H1 (cell line): ENCODE results near the gene DLL3. TPM values are rescaled to one million over a fixed set of nuclear protein-coding genes. Genes with fewer than 3 reads are reported as not detected.

ENCODE experiments used
- CHD2 ChIP-seq: IDR thresholded peaks from 2 replicates; pipeline ENCODE4 v1.6.1; 2012; ENCODE audit warnings: low read length, improper control_type of control experiment
- EP300 ChIP-seq, 2 experiments: IDR thresholded peaks; 1 replicate in 1 of 2; 2 replicates in 1 of 2; pipeline ENCODE4 v1.6.1; 2011 to 2012; ENCODE audit warnings: low read depth in 2 of 2, low read length in 2 of 2, mild to moderate bottlenecking in 2 of 2, borderline replicate concordance in 1 of 2, inconsistent platforms in 1 of 2, moderate library complexity in 1 of 2
- SIRT6 ChIP-seq: IDR thresholded peaks from one replicate; pipeline ENCODE4 v1.7.1; 2012; ENCODE audit warnings: low read length, inconsistent platforms
- polyA plus RNA-seq, 7 experiments: library from polyadenylated mRNA; depleted of rRNA in 3 of 7; stranded (reverse) in 5 of 7; unstranded in 2 of 7; fragments of >200 nt in 5 of 7; fragments of 200-250 nt in 2 of 7; gene quantifications; 1 replicate in 5 of 7; 2 replicates in 1 of 7; 4 replicates in 1 of 7; pipeline versions ENCODE4 v1.2.1 to v1.2.3, GENCODE V29; 2011 to 2013; ENCODE audit warnings: missing spikeins in 2 of 7, mixed read lengths in 2 of 7
- total RNA-seq: library from RNA; stranded (reverse); fragmentation: NEBNext Ultra II Directional; extraction: Animal tissue kit (Norgen Biotek cat#: 25700); gene quantifications from 2 replicates; pipeline ENCODE4 v1.2.1, GENCODE V29; 2021
- TF ChIP-seq, protein P1 (sequence below): fragments of 300-600 bp; sonication (generic); IDR thresholded peaks from 2 replicates; pipeline ENCODE4 v1.7.1; 2012; ENCODE audit warnings: low read length, moderate library complexity, mild to moderate bottlenecking, inconsistent platforms; ENCODE audit not compliant: insufficient replicate concordance

DLL3 gene
- total and polyA plus RNA-seq, 2 of the 8 experiments (the other 6 are each of a cell fraction or from before 2014, with no cell fraction given) = 12.2 to 13.8 TPM

GRCh38 chr19:39525205-39525604 lies 26.5 kb downstream of the DLL3 start (continued):
- TF ChIP-seq, protein P1, sequence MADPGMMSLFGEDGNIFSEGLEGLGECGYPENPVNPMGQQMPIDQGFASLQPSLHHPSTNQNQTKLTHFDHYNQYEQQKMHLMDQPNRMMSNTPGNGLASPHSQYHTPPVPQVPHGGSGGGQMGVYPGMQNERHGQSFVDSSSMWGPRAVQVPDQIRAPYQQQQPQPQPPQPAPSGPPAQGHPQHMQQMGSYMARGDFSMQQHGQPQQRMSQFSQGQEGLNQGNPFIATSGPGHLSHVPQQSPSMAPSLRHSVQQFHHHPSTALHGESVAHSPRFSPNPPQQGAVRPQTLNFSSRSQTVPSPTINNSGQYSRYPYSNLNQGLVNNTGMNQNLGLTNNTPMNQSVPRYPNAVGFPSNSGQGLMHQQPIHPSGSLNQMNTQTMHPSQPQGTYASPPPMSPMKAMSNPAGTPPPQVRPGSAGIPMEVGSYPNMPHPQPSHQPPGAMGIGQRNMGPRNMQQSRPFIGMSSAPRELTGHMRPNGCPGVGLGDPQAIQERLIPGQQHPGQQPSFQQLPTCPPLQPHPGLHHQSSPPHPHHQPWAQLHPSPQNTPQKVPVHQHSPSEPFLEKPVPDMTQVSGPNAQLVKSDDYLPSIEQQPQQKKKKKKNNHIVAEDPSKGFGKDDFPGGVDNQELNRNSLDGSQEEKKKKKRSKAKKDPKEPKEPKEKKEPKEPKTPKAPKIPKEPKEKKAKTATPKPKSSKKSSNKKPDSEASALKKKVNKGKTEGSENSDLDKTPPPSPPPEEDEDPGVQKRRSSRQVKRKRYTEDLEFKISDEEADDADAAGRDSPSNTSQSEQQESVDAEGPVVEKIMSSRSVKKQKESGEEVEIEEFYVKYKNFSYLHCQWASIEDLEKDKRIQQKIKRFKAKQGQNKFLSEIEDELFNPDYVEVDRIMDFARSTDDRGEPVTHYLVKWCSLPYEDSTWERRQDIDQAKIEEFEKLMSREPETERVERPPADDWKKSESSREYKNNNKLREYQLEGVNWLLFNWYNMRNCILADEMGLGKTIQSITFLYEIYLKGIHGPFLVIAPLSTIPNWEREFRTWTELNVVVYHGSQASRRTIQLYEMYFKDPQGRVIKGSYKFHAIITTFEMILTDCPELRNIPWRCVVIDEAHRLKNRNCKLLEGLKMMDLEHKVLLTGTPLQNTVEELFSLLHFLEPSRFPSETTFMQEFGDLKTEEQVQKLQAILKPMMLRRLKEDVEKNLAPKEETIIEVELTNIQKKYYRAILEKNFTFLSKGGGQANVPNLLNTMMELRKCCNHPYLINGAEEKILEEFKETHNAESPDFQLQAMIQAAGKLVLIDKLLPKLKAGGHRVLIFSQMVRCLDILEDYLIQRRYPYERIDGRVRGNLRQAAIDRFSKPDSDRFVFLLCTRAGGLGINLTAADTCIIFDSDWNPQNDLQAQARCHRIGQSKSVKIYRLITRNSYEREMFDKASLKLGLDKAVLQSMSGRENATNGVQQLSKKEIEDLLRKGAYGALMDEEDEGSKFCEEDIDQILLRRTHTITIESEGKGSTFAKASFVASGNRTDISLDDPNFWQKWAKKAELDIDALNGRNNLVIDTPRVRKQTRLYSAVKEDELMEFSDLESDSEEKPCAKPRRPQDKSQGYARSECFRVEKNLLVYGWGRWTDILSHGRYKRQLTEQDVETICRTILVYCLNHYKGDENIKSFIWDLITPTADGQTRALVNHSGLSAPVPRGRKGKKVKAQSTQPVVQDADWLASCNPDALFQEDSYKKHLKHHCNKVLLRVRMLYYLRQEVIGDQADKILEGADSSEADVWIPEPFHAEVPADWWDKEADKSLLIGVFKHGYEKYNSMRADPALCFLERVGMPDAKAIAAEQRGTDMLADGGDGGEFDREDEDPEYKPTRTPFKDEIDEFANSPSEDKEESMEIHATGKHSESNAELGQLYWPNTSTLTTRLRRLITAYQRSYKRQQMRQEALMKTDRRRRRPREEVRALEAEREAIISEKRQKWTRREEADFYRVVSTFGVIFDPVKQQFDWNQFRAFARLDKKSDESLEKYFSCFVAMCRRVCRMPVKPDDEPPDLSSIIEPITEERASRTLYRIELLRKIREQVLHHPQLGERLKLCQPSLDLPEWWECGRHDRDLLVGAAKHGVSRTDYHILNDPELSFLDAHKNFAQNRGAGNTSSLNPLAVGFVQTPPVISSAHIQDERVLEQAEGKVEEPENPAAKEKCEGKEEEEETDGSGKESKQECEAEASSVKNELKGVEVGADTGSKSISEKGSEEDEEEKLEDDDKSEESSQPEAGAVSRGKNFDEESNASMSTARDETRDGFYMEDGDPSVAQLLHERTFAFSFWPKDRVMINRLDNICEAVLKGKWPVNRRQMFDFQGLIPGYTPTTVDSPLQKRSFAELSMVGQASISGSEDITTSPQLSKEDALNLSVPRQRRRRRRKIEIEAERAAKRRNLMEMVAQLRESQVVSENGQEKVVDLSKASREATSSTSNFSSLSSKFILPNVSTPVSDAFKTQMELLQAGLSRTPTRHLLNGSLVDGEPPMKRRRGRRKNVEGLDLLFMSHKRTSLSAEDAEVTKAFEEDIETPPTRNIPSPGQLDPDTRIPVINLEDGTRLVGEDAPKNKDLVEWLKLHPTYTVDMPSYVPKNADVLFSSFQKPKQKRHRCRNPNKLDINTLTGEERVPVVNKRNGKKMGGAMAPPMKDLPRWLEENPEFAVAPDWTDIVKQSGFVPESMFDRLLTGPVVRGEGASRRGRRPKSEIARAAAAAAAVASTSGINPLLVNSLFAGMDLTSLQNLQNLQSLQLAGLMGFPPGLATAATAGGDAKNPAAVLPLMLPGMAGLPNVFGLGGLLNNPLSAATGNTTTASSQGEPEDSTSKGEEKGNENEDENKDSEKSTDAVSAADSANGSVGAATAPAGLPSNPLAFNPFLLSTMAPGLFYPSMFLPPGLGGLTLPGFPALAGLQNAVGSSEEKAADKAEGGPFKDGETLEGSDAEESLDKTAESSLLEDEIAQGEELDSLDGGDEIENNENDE = no peak
- TF ChIP-seq CHD2 = no peak
- no peak for TF ChIP-seq SIRT6
- TF ChIP-seq EP300 (IDR thresholded peaks at IDR 0.05; ENCODE audit: borderline replicate concordance in 1 of 2, low read depth in 2 of 2, low read length in 2 of 2) = no peak
